SK-N-MC (cell line): Measurements from ENCODE around the gene GSTM5.
"Not testable (repeated sequence)": the region's sequence is repeated elsewhere in the genome, so short reads cannot be mapped to it uniquely, and the experiment has no call there.

Experiments
- EZH2 ChIP-seq: fragments of 200-600 bp; sonication (generic); IDR thresholded peaks from one replicate; pipeline ENCODE4 v1.6.1; 2017; ENCODE audit warnings: antibody characterized with exemption
- POLR2AphosphoS5 ChIP-seq: IDR thresholded peaks from 2 replicates; pipeline ENCODE4 v1.6.1; 2012; ENCODE audit warnings: mild to moderate bottlenecking, low read depth, low read length, borderline replicate concordance

GRCh38 chr1:109708949-109709348 is 3.1 kb upstream of the GSTM5 start:
- not testable (repeated sequence) for TF ChIP-seq POLR2AphosphoS5, EZH2
